ENCODE results near the gene HDAC1. TPM values are rescaled to one million over a fixed set of nuclear protein-coding genes. Genes with fewer than 3 reads are reported as not detected.
"Not testable (repeated sequence)": the region's sequence is repeated elsewhere in the genome, so short reads cannot be mapped to it uniquely, and the experiment has no call there.

Gene HDAC1
- total and polyA plus RNA-seq, 10 donors, result 83.0 to 116 (median 98.7) TPM

GRCh38 chr1:32352239-32352745 lies 60.4 kb downstream of the HDAC1 start:
- Histone ChIP-seq H3K27ac (peak overlapping the region; percentile 87 to 96 (median 94)), H3K4me1 (peaks cover 41 to 85% (median 67%) of the 10 kb centered on the region in 6 donors), H3K4me3 (peak overlapping the region; percentile 47 to 85 (median 54)), H3K36me3 (no peaks in the 10 kb centered on the region), H3K9me3 (no peaks in the 10 kb centered on the region), H3K27me3 (replicated peaks in 1 of 7) (no peaks in the 10 kb centered on the region)
- WGBS, 5 donors, result 43 to 57% (median 49%) methylated on average over 8 of the region's 8 CpGs
- intact Hi-C loops (cut with DNase I; ENCODE audit: low total_unique reads), result no loop called here
- no peak for DNase-seq
- TF ChIP-seq POLR2A (IDR thresholded peaks at IDR 0.05), result no peak
- TF ChIP-seq POLR2AphosphoS5 (IDR thresholded peaks at IDR 0.05), result no peak
- no peak for TF ChIP-seq CTCF (IDR thresholded peaks at IDR 0.05 in 8 of 11, conservative IDR thresholded peaks at IDR 0.05 in 3 of 11)

- Histone ChIP-seq H3K9me3 (no peaks in the 10 kb centered on the region), H3K4me3 (peak overlapping the region in 2 of 8 donors; percentile 13 to 64), H3K4me1 (peaks cover 41 to 78% (median 64%) of the 10 kb centered on the region in 6 donors), H3K36me3 (no peaks in the 10 kb centered on the region), H3K27me3 (replicated peaks in 1 of 7) (no peaks in the 10 kb centered on the region), H3K27ac (peak overlapping the region; percentile 15 to 96 (median 94))
- intact Hi-C loops (cut with DNase I; ENCODE audit: low total_unique reads), result no loop called here
- TF ChIP-seq CTCF (IDR thresholded peaks at IDR 0.05 in 8 of 11, conservative IDR thresholded peaks at IDR 0.05 in 3 of 11) (no peak), POLR2A (IDR thresholded peaks at IDR 0.05) (no peak), POLR2AphosphoS5 (IDR thresholded peaks at IDR 0.05) (no peak)
- 59 to 84% (median 81%) methylated on average over 2 of the region's 2 CpGs for whole genome bisulfite sequencing, 5 donors
- no peak for DNase-seq
Observed at GRCh38 chr1:32352831-32353383, 61.0 kb downstream of the HDAC1 start.

GRCh38 chr1:32353431-32353830 lies 61.5 kb downstream of the HDAC1 start:
- TF ChIP-seq CTCF (IDR thresholded peaks at IDR 0.05 in 8 of 11, conservative IDR thresholded peaks at IDR 0.05 in 3 of 11), result no peak
- TF ChIP-seq POLR2AphosphoS5 (IDR thresholded peaks at IDR 0.05), result no peak
- no peak for TF ChIP-seq POLR2A (IDR thresholded peaks at IDR 0.05)
- peak overlapping the region; percentile 6 to 96 (median 94) for H3K27ac ChIP-seq
- H3K36me3 ChIP-seq, result no peaks in the 10 kb centered on the region
- no peak for DNase-seq
- 40 to 85% (median 68%) methylated on average over 2 of the region's 2 CpGs for WGBS, 5 donors
- H3K4me1 ChIP-seq, result peaks cover 39 to 73% (median 60%) of the 10 kb centered on the region in 6 donors
- intact Hi-C loops (cut with DNase I; ENCODE audit: low total_unique reads), result no loop called here
- peak overlapping the region in 1 of 8 donors; percentile 13 for H3K4me3 ChIP-seq
- no peaks in the 10 kb centered on the region for H3K9me3 ChIP-seq
- no peaks in the 10 kb centered on the region for H3K27me3 ChIP-seq (replicated peaks in 1 of 7)

GRCh38 chr1:32353886-32354570 lies 62.1 kb downstream of the HDAC1 start:
- H3K27me3 ChIP-seq (replicated peaks in 1 of 7), result no peaks in the 10 kb centered on the region
- peaks cover 33 to 67% (median 54%) of the 10 kb centered on the region in 6 donors for H3K4me1 ChIP-seq
- TF ChIP-seq POLR2AphosphoS5 (IDR thresholded peaks at IDR 0.05), result peak in 1 of 3 donors; percentile 83
- TF ChIP-seq POLR2A (IDR thresholded peaks at IDR 0.05), result no peak
- 34 to 45% (median 42%) methylated on average over 2 of the region's 2 CpGs for WGBS, 5 donors
- intact Hi-C loops (cut with DNase I; ENCODE audit: low total_unique reads), result no loop called here
- no peaks in the 10 kb centered on the region for H3K9me3 ChIP-seq
- no peaks in the 10 kb centered on the region for H3K36me3 ChIP-seq
- peak overlapping the region in 7 of 8 donors; percentile 6 to 96 (median 94) for H3K27ac ChIP-seq
- no peak for DNase-seq
- H3K4me3 ChIP-seq, result no peak overlapping the region

GRCh38 chr1:32355778-32356177 lies 63.9 kb downstream of the HDAC1 start:
- H3K36me3 ChIP-seq; H3K9me3 ChIP-seq; H3K4me3 ChIP-seq; DNase-seq; H3K27me3 ChIP-seq (replicated peaks in 1 of 7); intact Hi-C loops (cut with DNase I; ENCODE audit: low total_unique reads): not testable (repeated sequence)
- 89 to 96% (median 93%) methylated on average over 6 of the region's 6 CpGs for WGBS, 5 donors
- Histone ChIP-seq H3K27ac (peak overlapping the region in 3 of 8 donors; percentile 91 to 96 (median 95)), H3K4me1 (peaks cover 17 to 67% (median 49%) of the 10 kb centered on the region in 6 donors)

All from spleen (tissue), 11 donors.